WTC11 (cell line): ENCODE data around the gene SLC6A9. TPM values are rescaled to one million over a fixed set of nuclear protein-coding genes. Genes with fewer than 3 reads are reported as not detected.

ENCODE experiments used
- ATAC-seq: fragments of 200-7000 bp; cut with Tn5 transposase; 2 replicates; pipeline ENCODE4 v1.10.0; 2021; ENCODE audit warnings: mild to moderate bottlenecking, moderate library complexity
- CTCF ChIA-PET: fragments of 300-600 bp; sonication (Branson Sonifier 250); formaldehyde crosslinking; loops from one replicate; lab custom pipeline; 2021; ENCODE audit warnings: antibody characterized with exemption; lab: Charles Lee
- POLR2A ChIA-PET: fragments of 350-600 bp; sonication (Branson Sonifier 250); formaldehyde crosslinking; loops from one replicate; lab custom pipeline; 2021; ENCODE audit warnings: antibody characterized with exemption; lab: Charles Lee
- DNase-seq: peaks from one replicate; pipeline ENCODE4 v3.0.0; 2021; ENCODE audit warnings: low spot score
- H3K27ac Mint-ChIP-seq: 2 replicates; pipeline ENCODE4 v1.8.0; 2021; ENCODE audit warnings: mixed read lengths
- H3K27me3 Mint-ChIP-seq: 2 replicates; pipeline ENCODE4 v1.8.0; 2021; ENCODE audit warnings: low read depth, mild to moderate bottlenecking, moderate library complexity, mixed read lengths
- H3K36me3 Mint-ChIP-seq: 2 replicates; pipeline ENCODE4 v1.8.0; 2021; ENCODE audit warnings: mixed read lengths
- H3K4me1 Mint-ChIP-seq: 2 replicates; pipeline ENCODE4 v1.8.0; 2022; ENCODE audit warnings: mixed read lengths
- H3K4me3 Mint-ChIP-seq: 2 replicates; pipeline ENCODE4 v1.8.0; 2021; ENCODE audit warnings: mild to moderate bottlenecking, moderate library complexity, mixed read lengths
- H3K9me3 Mint-ChIP-seq: 2 replicates; pipeline ENCODE4 v1.8.0; 2021; ENCODE audit warnings: mixed read lengths
- ATF1 ChIP-seq: sonication (generic); formaldehyde crosslinking; IDR thresholded peaks from 2 replicates; pipeline ENCODE4 v1.8.1; 2023; ENCODE audit warnings: mild to moderate bottlenecking, moderate library complexity, missing genetic modification reagents
- CREM ChIP-seq: sonication (generic); formaldehyde crosslinking; IDR thresholded peaks from 2 replicates; pipeline ENCODE4 v1.8.1; 2022; ENCODE audit warnings: mild to moderate bottlenecking, missing genetic modification reagents, moderate library complexity
- ELF4 ChIP-seq: sonication (generic); formaldehyde crosslinking; IDR thresholded peaks from 2 replicates; pipeline ENCODE4 v1.8.1; 2022; ENCODE audit warnings: low read depth, mild to moderate bottlenecking, moderate library complexity, missing genetic modification reagents
- EMX1 ChIP-seq: fragments of 250-450 bp; sonication (Bioruptor Pico); IDR thresholded peaks from 2 replicates; pipeline ENCODE4 v1.8.0; 2021; ENCODE audit warnings: mild to moderate bottlenecking
- ESRRA ChIP-seq: sonication (generic); formaldehyde crosslinking; IDR thresholded peaks from 2 replicates; pipeline ENCODE4 v1.8.1; 2022; ENCODE audit warnings: mild to moderate bottlenecking, missing genetic modification reagents, borderline replicate concordance
- HMGA2 ChIP-seq: fragments of 250-450 bp; sonication (Bioruptor Pico); IDR thresholded peaks from 2 replicates; pipeline ENCODE4 v1.4.0; 2021; ENCODE audit warnings: mild to moderate bottlenecking, moderate library complexity
- ZBTB21 ChIP-seq: sonication (generic); formaldehyde crosslinking; IDR thresholded peaks from 2 replicates; pipeline ENCODE4 v1.8.1; 2023; ENCODE audit warnings: mild to moderate bottlenecking, missing genetic modification reagents, borderline replicate concordance
- ZNF232 ChIP-seq: sonication (generic); formaldehyde crosslinking; IDR thresholded peaks from 2 replicates; pipeline ENCODE4 v1.8.0; 2022; ENCODE audit warnings: mild to moderate bottlenecking, missing genetic modification reagents
- ZNF671 ChIP-seq: fragments of 250-450 bp; sonication (Bioruptor Pico); IDR thresholded peaks from 2 replicates; pipeline ENCODE4 v1.8.0; 2021; ENCODE audit warnings: mild to moderate bottlenecking
- total RNA-seq: library from RNA; stranded (reverse); gene quantifications from 3 replicates; pipeline ENCODE4 v1.2.3, GENCODE V29; 2021
- TF ChIP-seq, protein P1 (sequence below): sonication (generic); formaldehyde crosslinking; IDR thresholded peaks from 2 replicates; pipeline ENCODE4 v1.8.1; 2023; ENCODE audit warnings: mild to moderate bottlenecking, moderate library complexity, missing genetic modification reagents
- TF ChIP-seq, protein P2 (sequence below): fragments of 250-450 bp; sonication (Bioruptor Pico); IDR thresholded peaks from 2 replicates; pipeline ENCODE4 v1.8.0; 2021; ENCODE audit warnings: mild to moderate bottlenecking
- TF ChIP-seq, protein P3 (sequence below): sonication (generic); formaldehyde crosslinking; IDR thresholded peaks from 2 replicates; pipeline ENCODE4 v1.8.1; 2023; ENCODE audit warnings: mild to moderate bottlenecking, missing genetic modification reagents
- TF ChIP-seq, protein P4 (sequence below): fragments of 250-450 bp; sonication (Bioruptor Pico); IDR thresholded peaks from 2 replicates; pipeline ENCODE4 v1.9.0; 2021; ENCODE audit warnings: mild to moderate bottlenecking, borderline replicate concordance
- TF ChIP-seq, protein P5 (sequence below): fragments of 250-450 bp; sonication (Bioruptor Pico); IDR thresholded peaks from 2 replicates; pipeline ENCODE4 v1.9.0; 2021; ENCODE audit warnings: moderate library complexity, mild to moderate bottlenecking, inconsistent platforms, borderline replicate concordance
- TF ChIP-seq, protein P6 (sequence below): fragments of 250-450 bp; sonication (Bioruptor Pico); conservative IDR thresholded peaks from 2 replicates; pipeline ENCODE4 v1.9.0; 2021; ENCODE audit warnings: mild to moderate bottlenecking
- TF ChIP-seq, protein P7 (sequence below): sonication (generic); formaldehyde crosslinking; IDR thresholded peaks from 2 replicates; pipeline ENCODE4 v1.8.0; 2022; ENCODE audit warnings: mild to moderate bottlenecking, missing genetic modification reagents

SLC6A9 gene
- total RNA-seq, 1 experiment from 2014 or later, result 14.4 TPM

DNA sequence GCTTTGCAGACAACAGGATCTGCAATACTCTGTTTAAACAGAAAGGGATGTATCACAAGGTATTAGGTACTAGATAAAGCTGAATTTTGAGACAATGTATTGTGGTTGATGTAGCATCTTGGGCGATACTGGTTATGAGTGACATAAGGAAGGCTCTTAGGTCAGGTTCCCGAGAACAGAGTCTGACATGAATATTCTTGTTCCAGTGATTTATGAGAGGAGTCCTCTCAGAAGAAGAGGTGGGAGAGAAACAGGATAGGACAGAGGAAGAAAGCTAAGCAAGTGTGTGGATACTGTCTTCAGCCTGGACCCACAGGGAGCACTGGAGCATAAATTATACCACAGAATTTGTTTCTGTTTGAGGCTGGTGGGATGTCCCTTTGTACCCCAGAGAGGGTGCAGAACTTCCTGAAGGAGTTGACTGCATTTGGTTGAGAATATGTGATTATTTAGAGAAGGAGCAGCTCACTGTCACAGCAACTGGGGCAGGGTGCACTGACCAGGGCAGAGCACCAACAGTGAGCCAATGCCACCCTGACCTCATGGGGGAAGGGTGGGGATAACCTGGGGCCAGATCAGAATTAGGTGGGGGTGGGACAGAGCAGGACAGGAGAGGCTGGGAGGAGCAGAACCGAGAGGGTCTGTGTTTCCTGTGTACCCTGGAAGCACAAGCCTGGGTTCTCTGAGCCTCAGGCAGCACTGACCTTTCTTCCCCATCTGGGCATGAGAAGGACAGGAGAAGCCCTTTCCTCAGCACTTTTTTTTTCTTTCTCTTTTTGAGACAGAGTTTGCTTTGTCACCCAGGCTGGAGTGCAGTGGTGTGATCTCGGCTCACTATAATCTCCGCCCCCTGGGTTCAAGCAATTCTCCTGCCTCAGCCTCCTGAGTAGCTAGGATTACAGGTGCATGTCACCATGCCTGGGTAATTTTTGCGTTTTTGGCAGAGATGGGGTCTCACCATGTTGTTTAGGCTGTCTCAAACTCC lies 36.3 kb upstream of the SLC6A9 start:
- Mint-ChIP-seq H3K27ac (no peak overlapping the region), H3K4me3 (no peak overlapping the region), H3K9me3 (peaks cover 5% of the 10 kb centered on the region; the same call in 1 of the 2 replicates), H3K4me1 (peaks cover 19% of the 10 kb centered on the region), H3K27me3 (peaks cover 39% of the 10 kb centered on the region), H3K36me3 (no peaks in the 10 kb centered on the region)
- POLR2A ChIA-PET, result no interaction called here
- TF ChIP-seq, protein P1, sequence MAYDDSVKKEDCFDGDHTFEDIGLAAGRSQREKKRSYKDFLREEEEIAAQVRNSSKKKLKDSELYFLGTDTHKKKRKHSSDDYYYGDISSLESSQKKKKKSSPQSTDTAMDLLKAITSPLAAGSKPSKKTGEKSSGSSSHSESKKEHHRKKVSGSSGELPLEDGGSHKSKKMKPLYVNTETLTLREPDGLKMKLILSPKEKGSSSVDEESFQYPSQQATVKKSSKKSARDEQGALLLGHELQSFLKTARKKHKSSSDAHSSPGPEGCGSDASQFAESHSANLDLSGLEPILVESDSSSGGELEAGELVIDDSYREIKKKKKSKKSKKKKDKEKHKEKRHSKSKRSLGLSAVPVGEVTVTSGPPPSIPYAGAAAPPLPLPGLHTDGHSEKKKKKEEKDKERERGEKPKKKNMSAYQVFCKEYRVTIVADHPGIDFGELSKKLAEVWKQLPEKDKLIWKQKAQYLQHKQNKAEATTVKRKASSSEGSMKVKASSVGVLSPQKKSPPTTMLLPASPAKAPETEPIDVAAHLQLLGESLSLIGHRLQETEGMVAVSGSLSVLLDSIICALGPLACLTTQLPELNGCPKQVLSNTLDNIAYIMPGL (CRISPR knock-in tag), result no peak
- TF ChIP-seq, protein P2, sequence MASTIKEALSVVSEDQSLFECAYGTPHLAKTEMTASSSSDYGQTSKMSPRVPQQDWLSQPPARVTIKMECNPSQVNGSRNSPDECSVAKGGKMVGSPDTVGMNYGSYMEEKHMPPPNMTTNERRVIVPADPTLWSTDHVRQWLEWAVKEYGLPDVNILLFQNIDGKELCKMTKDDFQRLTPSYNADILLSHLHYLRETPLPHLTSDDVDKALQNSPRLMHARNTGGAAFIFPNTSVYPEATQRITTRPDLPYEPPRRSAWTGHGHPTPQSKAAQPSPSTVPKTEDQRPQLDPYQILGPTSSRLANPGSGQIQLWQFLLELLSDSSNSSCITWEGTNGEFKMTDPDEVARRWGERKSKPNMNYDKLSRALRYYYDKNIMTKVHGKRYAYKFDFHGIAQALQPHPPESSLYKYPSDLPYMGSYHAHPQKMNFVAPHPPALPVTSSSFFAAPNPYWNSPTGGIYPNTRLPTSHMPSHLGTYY, result no peak
- no peak for TF ChIP-seq ZNF671 (CRISPR knock-in tag)
- no peak for TF ChIP-seq ELF4 (CRISPR knock-in tag)
- no peak for TF ChIP-seq ZNF232 (CRISPR knock-in tag)
- TF ChIP-seq CREM, result no peak
- TF ChIP-seq HMGA2 (CRISPR knock-in tag), result no peak
- TF ChIP-seq, protein P3, sequence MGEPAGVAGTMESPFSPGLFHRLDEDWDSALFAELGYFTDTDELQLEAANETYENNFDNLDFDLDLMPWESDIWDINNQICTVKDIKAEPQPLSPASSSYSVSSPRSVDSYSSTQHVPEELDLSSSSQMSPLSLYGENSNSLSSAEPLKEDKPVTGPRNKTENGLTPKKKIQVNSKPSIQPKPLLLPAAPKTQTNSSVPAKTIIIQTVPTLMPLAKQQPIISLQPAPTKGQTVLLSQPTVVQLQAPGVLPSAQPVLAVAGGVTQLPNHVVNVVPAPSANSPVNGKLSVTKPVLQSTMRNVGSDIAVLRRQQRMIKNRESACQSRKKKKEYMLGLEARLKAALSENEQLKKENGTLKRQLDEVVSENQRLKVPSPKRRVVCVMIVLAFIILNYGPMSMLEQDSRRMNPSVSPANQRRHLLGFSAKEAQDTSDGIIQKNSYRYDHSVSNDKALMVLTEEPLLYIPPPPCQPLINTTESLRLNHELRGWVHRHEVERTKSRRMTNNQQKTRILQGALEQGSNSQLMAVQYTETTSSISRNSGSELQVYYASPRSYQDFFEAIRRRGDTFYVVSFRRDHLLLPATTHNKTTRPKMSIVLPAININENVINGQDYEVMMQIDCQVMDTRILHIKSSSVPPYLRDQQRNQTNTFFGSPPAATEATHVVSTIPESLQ, result no peak
- no peak for TF ChIP-seq ESRRA (CRISPR knock-in tag)
- TF ChIP-seq, protein P4, sequence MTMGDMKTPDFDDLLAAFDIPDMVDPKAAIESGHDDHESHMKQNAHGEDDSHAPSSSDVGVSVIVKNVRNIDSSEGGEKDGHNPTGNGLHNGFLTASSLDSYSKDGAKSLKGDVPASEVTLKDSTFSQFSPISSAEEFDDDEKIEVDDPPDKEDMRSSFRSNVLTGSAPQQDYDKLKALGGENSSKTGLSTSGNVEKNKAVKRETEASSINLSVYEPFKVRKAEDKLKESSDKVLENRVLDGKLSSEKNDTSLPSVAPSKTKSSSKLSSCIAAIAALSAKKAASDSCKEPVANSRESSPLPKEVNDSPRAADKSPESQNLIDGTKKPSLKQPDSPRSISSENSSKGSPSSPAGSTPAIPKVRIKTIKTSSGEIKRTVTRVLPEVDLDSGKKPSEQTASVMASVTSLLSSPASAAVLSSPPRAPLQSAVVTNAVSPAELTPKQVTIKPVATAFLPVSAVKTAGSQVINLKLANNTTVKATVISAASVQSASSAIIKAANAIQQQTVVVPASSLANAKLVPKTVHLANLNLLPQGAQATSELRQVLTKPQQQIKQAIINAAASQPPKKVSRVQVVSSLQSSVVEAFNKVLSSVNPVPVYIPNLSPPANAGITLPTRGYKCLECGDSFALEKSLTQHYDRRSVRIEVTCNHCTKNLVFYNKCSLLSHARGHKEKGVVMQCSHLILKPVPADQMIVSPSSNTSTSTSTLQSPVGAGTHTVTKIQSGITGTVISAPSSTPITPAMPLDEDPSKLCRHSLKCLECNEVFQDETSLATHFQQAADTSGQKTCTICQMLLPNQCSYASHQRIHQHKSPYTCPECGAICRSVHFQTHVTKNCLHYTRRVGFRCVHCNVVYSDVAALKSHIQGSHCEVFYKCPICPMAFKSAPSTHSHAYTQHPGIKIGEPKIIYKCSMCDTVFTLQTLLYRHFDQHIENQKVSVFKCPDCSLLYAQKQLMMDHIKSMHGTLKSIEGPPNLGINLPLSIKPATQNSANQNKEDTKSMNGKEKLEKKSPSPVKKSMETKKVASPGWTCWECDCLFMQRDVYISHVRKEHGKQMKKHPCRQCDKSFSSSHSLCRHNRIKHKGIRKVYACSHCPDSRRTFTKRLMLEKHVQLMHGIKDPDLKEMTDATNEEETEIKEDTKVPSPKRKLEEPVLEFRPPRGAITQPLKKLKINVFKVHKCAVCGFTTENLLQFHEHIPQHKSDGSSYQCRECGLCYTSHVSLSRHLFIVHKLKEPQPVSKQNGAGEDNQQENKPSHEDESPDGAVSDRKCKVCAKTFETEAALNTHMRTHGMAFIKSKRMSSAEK (CRISPR knock-in tag), result no peak
- TF ChIP-seq ATF1 (CRISPR knock-in tag), result no peak
- no peak for TF ChIP-seq EMX1 (CRISPR knock-in tag)
- TF ChIP-seq, protein P5, sequence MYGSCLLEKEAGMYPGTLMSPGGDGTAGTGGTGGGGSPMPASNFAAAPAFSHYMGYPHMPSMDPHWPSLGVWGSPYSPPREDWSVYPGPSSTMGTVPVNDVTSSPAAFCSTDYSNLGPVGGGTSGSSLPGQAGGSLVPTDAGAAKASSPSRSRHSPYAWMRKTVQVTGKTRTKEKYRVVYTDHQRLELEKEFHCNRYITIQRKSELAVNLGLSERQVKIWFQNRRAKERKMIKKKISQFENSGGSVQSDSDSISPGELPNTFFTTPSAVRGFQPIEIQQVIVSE, result no peak
- TF ChIP-seq, protein P6, sequence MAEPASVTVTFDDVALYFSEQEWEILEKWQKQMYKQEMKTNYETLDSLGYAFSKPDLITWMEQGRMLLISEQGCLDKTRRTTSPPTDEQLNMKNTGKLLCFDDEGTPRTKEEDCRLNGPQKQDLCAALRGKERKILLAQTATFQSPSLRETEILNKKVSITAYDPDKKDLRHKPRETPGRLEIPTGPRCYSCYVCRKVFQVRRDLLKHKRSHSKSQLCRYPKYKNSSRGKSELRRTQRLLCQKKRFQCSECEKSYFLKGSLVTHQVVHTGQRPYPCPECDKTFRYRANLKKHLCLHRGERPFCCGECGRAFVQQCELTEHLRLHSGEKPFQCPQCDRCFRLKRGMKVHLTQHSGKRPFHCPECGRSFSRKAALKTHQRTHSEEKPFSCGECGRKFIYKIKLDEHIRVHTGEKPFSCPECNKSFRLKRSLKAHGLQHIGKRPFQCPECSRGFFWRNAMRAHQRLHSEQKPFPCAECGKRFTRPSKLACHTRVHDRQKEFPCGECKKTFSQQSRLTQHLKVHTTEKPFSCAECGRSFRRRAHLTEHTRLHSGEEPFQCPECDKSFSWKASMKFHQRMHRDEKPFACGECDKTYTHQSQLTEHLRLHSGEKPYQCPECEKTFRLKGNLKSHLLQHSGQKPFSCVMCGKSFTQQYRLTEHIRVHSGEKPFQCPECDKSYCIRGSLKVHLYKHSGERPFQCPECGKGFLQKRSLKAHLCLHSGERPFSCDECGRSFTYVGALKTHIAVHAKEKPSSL (CRISPR knock-in tag), result no peak
- TF ChIP-seq, protein P7, sequence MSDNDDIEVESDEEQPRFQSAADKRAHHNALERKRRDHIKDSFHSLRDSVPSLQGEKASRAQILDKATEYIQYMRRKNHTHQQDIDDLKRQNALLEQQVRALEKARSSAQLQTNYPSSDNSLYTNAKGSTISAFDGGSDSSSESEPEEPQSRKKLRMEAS (CRISPR knock-in tag), result no peak
- no peak for TF ChIP-seq ZBTB21 (CRISPR knock-in tag)
- CTCF ChIA-PET, result interaction anchor here (1.1 to 1.6 kb wide), 3 partner anchors 20 to 170 kb away, joined by 3 to 8 read pairs (median 4); no protein-coding TSS in a partner anchor
- DNase-seq, result no peak
- ATAC-seq, result no peak
